Measurements from ENCODE around the gene PKD2L1.

Gene PKD2L1

GRCh38 chr10:100372415-100373297, 42.6 kb upstream of the PKD2L1 start:
- TF ChIP-seq CTCF (IDR thresholded peaks at IDR 0.05), result no peak
- Histone ChIP-seq H3K4me3 (ENCODE audit: low read depth in 1 of 2, low read length in 1 of 2) (peak overlapping the region; percentile 65 to 75), H3K4me1 (ENCODE audit: control insufficient read depth in 1 of 2, insufficient read depth in 1 of 2, low read depth in 1 of 2, low read length in 1 of 2) (peaks cover 21 to 26% of the 10 kb centered on the region in 2 experiments), H3K27me3 (no peaks in the 10 kb centered on the region), H3K36me3 (no peaks in the 10 kb centered on the region), H3K27ac (peak overlapping the region; percentile 57), H3K9me3 (no peaks in the 10 kb centered on the region)

GRCh38 chr10:100371482-100372027, 41.5 kb upstream of the PKD2L1 start:
- H3K27me3 ChIP-seq, result no peaks in the 10 kb centered on the region
- no peak overlapping the region for H3K4me3 ChIP-seq (ENCODE audit: low read depth in 1 of 2, low read length in 1 of 2)
- no peak for TF ChIP-seq CTCF (IDR thresholded peaks at IDR 0.05)
- peaks cover 21 to 26% of the 10 kb centered on the region in 2 experiments for H3K4me1 ChIP-seq (ENCODE audit: control insufficient read depth in 1 of 2, insufficient read depth in 1 of 2, low read depth in 1 of 2, low read length in 1 of 2)
- no peaks in the 10 kb centered on the region for H3K9me3 ChIP-seq
- no peaks in the 10 kb centered on the region for H3K36me3 ChIP-seq
- H3K27ac ChIP-seq, result no peak overlapping the region

- H3K4me1 ChIP-seq (ENCODE audit: control insufficient read depth in 1 of 2, insufficient read depth in 1 of 2, low read depth in 1 of 2, low read length in 1 of 2), result peaks cover 21 to 26% of the 10 kb centered on the region in 2 experiments
- no peak for TF ChIP-seq CTCF (IDR thresholded peaks at IDR 0.05)
- no peak overlapping the region for H3K27ac ChIP-seq
- H3K27me3 ChIP-seq, result no peaks in the 10 kb centered on the region
- no peaks in the 10 kb centered on the region for H3K36me3 ChIP-seq
- no peaks in the 10 kb centered on the region for H3K9me3 ChIP-seq
- no peak overlapping the region for H3K4me3 ChIP-seq (ENCODE audit: low read depth in 1 of 2, low read length in 1 of 2)
Measured at GRCh38 chr10:100370714-100371481, 40.9 kb upstream of the PKD2L1 start.

GRCh38 chr10:100368721-100369120, 38.7 kb upstream of the PKD2L1 start:
- no peak overlapping the region for H3K27ac ChIP-seq
- H3K36me3 ChIP-seq, result peaks cover 4% of the 10 kb centered on the region
- no peaks in the 10 kb centered on the region for H3K9me3 ChIP-seq
- TF ChIP-seq CTCF (IDR thresholded peaks at IDR 0.05), result no peak
- H3K4me1 ChIP-seq (ENCODE audit: control insufficient read depth in 1 of 2, insufficient read depth in 1 of 2, low read depth in 1 of 2, low read length in 1 of 2), result peaks cover 14 to 18% of the 10 kb centered on the region in 2 experiments
- H3K27me3 ChIP-seq, result no peaks in the 10 kb centered on the region
- H3K4me3 ChIP-seq (ENCODE audit: low read depth in 1 of 2, low read length in 1 of 2), result no peak overlapping the region

- no peak for TF ChIP-seq CTCF (IDR thresholded peaks at IDR 0.05)
- peaks cover 42% of the 10 kb centered on the region for H3K36me3 ChIP-seq
- no peak overlapping the region for H3K4me3 ChIP-seq (ENCODE audit: low read depth in 1 of 2, low read length in 1 of 2)
- no peaks in the 10 kb centered on the region for H3K9me3 ChIP-seq
- no peaks in the 10 kb centered on the region for H3K4me1 ChIP-seq (ENCODE audit: control insufficient read depth in 1 of 2, insufficient read depth in 1 of 2, low read depth in 1 of 2, low read length in 1 of 2)
- H3K27ac ChIP-seq, result no peak overlapping the region
- H3K27me3 ChIP-seq, result no peaks in the 10 kb centered on the region
Measured at GRCh38 chr10:100364735-100365391, 34.8 kb upstream of the PKD2L1 start.

Measured in neutrophil (primary cell).